Measurements from ENCODE around the gene CELSR3.

CELSR3 gene

DNA sequence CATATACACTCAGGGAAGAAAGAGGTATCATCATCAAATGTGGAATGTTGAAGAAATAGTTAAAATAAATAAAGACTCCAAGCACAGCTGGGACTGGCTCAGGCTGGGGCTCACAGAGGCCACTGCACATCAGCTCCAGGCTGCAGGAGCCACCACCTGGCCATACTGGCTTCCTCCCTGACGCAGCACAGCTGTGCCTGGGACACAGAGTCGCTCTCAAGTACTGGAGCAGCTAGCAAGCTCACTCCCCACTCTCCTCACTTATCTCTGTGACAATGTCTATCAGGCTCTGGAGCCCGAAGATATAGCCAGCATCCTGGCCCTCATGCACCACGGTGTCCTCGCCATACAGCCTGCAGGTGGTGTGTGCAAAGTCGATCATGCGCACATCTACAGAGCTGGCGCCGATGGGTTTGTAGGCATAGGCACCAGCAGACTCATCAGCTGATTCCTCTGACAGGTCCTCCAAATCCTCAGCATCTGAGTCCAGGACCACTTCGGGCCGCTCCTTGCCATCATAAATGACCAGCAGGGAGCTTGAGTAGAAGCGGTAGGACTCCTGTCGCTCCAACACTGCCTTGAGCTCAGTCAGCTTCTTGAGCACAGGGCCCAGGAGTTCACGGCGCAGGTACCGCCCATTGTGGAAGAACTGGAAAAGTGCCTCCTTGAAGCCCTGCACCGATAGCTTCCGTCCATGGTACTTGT lies 25.5 kb upstream of the CELSR3 start:
- no peak for DNase-seq (ENCODE audit: extremely low read depth in 1 of 2, low read depth in 1 of 2)

DNA sequence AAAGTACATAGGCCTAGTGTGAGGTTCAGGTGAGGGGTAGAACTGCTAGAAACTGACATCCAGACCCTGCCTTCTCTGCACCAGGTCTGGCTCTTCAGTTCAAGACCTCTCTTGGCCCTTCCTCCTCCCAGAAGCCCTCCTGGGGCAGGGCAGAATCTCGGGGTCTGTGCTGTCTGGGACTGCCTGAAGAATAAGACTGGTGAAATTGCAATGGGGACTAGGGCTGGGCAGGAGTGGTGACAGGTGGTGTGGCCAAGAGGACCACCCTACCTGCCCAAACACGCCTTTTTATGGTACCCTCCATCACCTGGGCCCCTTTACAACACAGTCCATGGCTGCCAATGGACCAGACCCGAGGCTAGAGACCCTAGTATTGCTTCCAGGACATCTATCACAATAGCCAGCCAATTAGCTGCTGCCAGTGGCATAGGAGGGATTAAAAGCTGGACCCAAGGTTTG lies 24.6 kb upstream of the CELSR3 start:
- no peak for DNase-seq (ENCODE audit: extremely low read depth in 1 of 2, low read depth in 1 of 2)

DNA sequence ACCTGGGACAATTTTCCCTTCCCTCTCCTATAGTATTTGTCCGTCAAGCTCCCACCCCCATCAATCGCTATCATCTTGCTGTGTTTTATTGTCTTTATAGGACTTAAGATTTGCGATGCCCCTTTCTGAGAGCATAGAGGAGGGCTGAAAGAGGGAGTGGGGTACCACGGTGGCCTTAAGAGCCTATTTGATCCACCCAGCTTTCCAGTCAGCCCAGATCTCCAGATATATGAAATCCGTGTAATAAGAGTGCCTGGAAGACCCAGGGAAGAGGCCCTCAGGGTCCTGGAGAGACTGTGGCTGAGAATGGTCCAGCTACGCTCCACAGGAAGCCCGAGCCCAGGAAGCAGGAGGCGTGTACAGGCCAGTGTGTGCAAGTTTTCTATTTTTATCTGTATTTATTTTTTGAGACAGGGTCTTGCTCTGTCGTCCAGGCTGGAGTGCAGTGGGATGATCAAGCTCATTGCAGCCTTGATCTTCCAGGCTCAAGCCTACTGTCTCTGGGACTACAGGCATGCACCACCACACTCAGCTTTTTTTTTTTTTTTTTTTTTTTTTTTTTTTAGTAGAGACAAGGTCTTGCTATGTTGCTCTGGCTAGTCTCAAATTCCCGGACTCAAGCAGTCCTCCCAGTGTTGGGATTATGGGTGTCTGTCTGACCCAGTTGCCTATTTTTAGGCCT lies 24.0 kb upstream of the CELSR3 start:
- no peak for DNase-seq (ENCODE audit: extremely low read depth in 1 of 2, low read depth in 1 of 2)

DNA sequence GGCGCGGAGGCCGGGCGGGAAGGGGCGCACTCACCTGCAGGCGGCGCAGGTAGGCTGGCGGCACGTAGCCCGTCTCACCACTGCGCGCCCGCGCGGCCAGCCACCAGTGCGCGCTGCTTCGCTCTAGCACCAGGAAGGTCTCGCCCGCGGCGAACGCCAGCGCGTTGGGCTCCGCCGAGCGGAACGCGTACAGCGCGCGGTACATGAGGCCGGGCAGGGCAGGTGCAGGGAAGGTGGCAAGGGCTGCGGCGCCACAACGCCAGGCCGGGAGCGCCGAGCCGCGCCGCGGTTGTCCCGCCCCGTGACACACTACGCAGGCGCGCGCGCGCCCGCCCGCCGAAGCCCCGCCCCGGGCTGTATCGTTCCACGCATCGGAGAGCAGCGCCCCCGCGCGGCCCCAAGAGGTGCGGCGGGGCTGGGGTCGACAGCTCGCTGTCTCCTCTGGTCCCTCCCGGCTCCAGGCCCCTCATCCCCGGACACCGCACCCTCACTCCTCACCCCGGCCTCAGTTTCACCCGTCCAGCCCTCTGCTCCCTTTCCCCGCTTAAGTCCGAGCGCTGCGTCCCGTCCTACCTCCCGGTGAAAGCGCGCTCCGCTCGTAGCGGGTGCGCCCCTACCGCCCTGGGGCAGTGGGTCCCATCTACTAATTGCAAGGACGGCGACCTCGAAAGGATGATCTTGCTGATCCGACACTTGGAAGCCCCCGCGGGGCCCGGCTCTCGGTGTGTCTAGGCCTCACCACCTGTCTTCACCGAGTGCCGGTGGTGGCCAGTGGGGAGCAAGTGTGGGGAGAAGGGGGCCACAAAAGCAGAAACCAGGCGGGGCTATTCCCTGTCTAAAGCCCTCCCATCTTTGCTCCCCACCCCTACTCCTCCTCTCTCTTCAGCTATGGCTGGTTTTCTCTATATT lies 23.2 kb upstream of the CELSR3 start, which contains the start of gene NCKIPSD:
Gene NCKIPSD (minus strand): TSS at position 313 of the 909 bp plus-strand sequence. CDS start 108 bp downstream, at position 205.
- peak; percentile 55 to 93 for DNase-seq (ENCODE audit: extremely low read depth in 1 of 2, low read depth in 1 of 2)

DNA sequence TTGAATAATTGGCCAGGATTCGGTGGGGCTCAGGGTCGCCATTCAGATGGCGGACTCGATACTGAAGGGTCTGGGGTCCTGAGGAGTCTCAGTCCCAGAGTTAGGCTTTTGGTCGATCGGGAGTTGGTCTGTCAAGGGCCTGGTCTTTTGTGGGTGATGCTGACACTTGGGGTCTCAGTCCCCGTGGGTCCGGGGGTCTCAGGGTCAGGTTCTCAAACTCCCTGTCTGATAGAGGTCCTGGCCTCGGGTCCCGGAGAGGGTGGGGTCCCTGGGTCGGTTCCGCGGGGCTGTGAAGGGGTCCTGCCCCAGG lies 22.6 kb upstream of the CELSR3 start:
- DNase-seq (ENCODE audit: extremely low read depth in 1 of 2, low read depth in 1 of 2) = no peak

DNA sequence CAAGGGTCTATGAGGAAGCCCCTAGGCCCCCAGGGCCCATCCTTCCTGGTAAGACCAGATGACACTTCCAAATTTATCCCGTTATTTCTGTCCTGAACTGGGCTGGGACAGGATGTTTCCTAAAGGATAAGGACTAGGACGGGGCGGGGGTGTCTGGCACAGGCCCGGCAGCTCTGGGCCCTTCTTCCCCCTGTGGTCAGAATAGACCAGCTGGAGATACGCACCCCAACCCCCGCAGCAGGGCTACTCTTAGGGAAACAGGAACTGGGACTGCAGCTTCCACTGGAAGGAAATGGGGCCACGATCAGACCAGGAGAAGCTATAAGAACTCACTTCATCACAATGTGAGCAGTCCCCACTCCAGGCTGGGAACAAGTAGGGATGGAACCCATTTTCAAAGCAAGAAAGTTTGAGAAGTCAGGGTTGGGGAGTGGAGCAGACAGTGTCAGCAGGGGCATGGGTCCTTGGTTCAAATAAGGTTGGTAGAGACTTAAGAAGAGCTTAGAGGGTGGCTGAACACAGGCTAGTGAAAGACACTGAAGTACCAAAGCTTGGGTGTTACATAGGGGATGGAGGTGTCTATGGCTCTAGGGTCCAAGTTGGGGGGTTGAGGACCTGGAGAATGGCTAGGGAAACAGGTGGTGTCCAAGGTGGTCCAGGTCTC lies 21.9 kb upstream of the CELSR3 start:
- DNase-seq (ENCODE audit: extremely low read depth in 1 of 2, low read depth in 1 of 2) = no peak

DNA sequence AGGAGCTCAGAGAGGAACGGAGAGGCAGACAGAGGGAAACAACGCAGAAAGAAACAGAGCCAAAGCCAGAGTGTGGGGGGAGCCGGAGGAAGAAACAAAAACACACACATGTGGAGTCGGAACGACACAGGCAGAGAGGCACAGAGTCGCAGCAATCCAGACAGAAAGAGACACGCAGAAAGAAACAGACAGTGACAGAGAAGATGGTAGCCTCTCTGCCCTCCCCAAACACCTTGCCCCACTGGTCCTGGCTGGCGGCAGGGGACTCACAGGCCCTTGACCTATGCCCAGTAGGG lies 21.3 kb upstream of the CELSR3 start:
- no peak for DNase-seq (ENCODE audit: extremely low read depth in 1 of 2, low read depth in 1 of 2)

DNA sequence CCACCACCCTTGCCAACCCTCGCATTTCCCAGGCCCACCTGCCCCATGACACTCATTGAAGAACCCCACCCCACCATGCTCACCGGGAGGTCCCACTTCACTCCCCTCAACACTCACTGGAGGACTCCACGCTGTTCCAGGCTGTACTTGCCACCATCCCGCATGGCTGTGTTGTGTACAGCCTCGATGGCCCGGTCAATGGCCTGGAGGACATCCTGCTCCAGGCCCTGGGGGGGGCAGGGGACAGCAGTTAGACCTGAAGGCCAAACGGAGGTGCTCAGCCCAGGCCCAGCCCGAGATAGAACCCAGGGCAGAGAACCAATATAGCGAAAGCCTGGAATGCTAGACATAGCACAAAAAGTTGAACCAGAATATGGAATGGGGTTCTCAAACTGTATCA lies 20.1 kb upstream of the CELSR3 start:
- DNase-seq (ENCODE audit: extremely low read depth in 1 of 2, low read depth in 1 of 2) = no peak

DNA sequence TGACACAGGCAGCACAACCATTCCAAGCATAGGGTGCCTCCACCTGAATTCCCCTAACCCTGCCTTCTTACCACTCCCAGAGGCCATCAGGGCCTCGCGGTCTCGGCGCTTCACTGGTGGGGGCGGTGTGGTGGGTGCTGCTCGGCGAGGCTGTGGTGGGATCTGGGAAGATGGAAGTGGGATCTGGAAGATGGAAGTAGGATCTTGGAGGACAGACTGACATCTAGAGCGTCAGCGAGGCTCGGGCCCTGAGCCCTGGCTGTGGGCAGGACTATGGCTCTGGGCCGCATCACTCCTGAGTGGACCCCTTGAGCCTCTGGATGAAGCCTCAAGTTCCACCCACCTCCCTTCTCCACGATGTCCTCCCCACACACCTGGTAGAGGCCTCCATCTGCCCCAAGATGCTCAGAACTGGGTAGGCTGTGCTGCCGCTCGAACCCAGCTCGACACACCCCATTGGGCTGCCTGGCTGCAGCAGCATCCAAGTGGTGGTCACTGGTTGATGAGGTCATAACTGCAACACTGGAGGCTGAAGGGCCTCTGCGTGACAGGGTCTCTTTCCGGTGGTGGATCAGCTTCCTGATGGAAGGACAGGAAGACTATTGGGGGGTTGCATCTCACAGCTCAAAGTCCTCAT lies 19.4 kb upstream of the CELSR3 start:
- no peak for DNase-seq (ENCODE audit: extremely low read depth in 1 of 2, low read depth in 1 of 2)

DNA sequence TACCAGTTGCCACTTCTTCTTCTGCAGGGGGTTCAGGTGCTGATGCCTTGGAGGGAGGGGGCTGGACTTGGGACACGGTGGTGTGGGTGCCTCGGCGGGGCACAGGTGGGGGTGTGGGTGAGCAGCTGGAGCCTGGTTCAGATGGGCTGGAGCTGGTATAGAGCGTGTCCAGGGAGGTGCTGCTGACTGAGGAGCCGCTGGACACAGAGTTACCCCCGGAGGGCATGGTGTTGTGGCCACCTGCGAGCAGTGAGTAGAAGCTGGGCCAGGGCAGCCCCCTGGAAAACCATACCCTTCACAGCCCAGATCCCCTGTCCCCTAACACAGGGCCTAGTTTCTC lies 18.8 kb upstream of the CELSR3 start:
- DNase-seq (ENCODE audit: extremely low read depth in 1 of 2, low read depth in 1 of 2) = no peak

DNA sequence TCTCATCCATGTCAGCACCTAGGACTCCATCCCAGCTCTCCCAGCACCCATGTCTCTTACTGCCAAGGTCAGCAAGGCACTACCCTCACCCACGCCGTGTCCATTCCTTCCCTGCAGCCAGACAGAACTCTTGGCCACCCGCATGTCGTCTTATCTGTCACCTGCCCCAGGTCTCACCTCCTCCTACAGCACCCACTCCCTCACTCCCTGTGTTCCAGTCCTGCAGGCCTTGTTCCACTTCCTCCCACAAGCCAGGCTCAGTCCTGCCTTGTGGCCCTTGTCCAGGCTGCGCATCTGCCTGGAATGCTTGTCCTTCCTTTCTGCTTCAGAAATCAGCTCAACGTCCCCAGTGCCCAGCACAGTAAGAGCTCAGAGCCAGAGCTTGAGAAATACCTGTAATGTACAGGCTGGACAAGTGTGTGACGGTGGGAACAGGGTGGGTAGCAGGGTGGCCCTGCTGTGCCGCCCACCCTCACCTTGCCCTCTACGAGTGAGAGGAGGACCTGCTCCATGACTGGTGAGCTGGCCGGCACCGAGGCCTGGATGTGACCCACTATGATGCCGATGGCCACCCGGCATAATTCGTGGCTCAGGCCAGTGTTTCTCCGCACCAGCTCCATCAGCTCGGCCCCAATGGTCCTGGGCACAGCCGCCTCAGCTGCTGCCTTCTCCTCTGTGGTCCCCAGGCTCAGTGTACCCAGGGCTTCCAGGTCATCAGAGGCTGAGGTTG lies 18.3 kb upstream of the CELSR3 start:
- DNase-seq (ENCODE audit: extremely low read depth in 1 of 2, low read depth in 1 of 2) = no peak

DNA sequence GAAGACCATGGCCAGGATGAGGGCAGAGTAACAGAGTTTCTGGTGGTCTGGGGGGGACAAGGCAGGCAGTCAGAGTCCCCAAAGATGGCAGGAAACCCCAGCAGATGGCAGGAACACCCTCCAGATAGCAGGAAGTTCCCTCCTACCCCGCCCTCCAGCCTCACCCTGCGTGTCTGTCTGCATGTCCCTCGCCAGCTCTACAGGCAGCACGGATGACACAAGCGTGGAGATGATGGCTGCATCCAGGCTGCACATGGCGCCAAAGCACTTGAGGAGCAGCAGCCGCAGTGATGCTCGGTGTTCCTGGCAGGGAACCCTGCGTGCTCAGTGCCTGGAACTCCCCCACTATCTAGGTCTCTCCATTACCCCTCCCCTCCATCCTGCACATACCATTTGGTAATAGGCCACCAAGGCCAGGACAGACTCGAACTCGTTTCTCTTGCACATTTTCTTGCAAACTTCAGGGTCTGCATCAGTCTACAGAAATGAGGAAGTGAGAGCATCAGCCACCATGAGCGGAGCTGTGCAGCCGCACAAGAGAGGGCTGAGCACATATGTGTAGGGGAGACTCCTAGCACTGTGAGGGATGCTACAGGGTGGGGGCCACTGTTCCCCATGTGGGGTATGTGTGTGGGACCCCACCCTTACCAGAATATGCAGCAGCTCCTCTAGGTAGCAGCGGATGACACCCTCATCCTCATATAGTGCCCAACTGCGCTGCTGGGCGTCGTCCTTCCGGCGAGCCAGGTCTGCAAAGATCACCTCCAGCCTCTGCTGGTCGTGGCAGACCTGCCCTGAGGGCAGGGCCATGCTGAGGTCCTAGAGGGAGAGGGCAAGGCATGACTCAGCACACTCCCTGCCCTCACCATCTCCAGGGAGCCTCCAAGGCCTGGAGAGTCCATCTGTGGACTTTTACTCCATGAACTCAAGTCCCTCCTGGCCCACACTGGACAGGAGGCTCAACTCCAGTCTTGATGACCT lies 17.0 kb upstream of the CELSR3 start:
- DNase-seq (ENCODE audit: extremely low read depth in 1 of 2, low read depth in 1 of 2) = no peak

DNA sequence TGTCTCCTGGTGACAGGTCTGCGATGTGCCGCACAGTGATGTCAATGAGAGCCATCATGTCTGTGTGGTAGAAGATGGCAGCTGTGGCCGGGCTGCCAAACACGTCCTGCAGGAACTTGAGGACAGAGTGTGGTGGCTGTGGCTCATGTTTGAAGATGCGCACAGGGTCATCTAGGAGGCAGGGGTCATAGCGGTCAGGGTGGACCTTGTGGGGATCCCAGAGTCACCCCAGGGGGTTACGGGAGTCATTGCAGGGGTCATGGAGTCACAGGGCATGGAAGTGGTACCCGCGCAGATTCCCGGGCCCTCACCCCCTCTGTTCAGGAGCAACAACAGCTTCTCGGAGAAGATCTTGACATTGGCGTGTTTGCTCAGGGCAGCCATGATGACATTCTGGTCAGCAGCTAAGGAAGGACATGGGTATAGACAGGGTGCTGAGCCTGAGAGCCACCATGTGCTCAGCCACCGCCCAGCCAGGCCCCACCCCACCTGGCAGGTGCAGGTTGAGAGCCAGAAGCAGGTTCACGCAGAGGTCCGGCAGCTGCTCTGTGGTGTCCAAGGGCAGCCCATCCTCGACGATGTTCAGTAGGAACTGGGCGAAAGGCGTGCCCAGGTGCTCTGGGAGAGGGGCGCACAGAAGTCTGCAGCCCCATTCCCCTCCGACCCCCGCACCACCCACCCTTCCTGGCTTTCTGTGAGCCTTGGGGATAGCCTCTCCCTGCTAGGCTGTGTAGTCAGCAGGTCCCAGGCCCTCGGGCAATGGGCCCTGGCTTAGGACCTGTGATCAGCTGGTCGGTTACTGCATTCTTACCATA lies 16.1 kb upstream of the CELSR3 start:
- DNase-seq (ENCODE audit: extremely low read depth in 1 of 2, low read depth in 1 of 2) = no peak

DNA sequence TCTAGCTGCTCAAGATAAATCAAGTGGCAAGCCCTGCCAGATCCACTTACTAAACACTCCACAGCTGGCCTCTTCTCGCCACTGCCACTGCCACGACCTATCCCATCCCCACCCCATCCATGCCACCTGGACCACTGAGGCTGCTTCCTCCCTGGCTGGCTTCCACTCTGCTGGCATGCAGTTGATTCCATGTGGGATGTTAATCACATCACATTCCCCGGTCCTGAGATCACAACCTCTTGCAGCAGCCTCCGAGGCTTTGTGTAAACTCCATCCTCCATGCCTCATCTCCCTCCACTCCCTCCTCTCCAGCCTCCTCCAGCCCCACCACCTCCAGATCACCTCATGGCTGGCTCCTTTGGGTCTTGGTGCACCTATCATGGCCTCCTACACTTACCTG lies 15.4 kb upstream of the CELSR3 start:
- DNase-seq (ENCODE audit: extremely low read depth in 1 of 2, low read depth in 1 of 2) = no peak

DNA sequence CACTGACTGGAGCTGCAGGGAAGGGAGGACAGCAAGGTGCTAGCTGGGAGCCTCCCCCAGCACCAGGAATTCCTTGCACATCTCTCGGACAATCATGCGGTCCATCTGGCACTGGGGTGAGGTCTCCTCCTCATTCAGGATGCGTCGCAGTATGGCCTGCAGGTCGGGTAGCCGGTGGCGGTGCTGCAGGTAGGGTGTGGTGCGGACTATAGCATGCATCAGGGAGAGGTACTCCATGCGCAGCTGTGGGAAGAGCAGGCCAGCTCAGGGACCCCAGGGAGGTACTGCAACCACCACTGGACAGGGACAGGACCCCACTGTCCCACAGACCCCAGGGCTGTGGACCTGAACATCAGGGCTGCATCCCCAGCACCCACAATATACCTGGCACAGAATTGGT lies 11.8 kb upstream of the CELSR3 start:
- no peak for DNase-seq (ENCODE audit: extremely low read depth in 1 of 2, low read depth in 1 of 2)

DNA sequence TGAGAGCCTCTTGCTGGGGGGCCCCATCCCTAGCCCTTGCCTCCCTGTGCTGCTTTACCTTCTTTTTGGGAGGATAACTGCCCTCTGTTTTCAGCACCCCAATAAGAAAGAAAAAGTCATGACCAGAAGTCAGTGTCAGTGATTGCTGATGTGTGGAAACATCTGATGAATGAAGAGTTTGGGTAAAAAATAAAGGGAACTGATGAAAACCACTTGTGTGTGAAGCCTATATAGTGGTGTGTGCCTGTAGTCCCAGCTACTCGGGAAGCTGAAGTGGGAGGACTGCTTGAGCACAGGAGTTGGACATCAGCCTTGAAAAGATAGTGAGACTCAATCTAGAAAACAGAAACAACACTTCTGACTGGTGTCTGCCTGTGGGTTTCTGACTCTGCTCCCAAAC lies 9.8 kb upstream of the CELSR3 start:
- no peak for DNase-seq (ENCODE audit: extremely low read depth in 1 of 2, low read depth in 1 of 2)

DNA sequence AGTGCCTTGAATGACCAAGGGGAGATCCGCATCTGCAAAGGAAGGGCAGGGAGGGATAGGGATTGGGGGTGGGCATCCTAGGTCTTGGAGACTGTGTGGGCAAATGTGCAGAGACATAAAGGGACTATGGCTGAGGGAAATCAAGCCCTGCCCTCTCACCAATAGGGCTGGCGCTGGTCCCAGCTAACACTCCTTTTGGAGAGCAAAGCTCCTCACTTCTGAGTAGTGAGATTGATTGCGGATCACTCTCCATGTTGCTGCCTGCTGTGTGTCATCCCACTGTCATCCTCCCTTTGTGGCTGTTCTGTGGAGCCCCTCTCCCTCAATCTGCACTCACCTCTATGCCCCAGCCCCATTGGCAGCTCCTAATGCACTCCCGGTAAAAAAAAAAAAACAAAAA lies 2.2 kb upstream of the CELSR3 start:
- DNase-seq (ENCODE audit: extremely low read depth in 1 of 2, low read depth in 1 of 2) = no peak

DNA sequence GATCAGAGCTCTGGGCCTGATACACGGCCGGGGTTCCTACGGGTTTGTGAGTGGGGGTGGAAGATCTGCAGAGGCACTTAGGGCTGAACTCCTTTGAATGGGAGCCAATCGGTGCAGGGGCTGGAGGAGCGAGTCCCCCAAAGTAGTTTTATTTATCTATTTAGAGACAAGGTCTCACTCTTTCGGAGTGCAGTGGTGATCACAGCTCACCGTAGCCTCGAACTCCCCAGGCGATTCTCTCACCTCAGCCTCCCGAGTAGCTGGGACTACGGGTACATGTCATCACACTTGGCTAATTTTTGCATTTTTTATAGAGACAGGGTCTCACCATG lies 1.6 kb upstream of the CELSR3 start:
- no peak for DNase-seq (ENCODE audit: extremely low read depth in 1 of 2, low read depth in 1 of 2)

Measured in activated CD8-positive, alpha-beta memory T cell treated with anti-CD3 and anti-CD28 coated beads for 1 hour (primary cell).